ELR (cell line): ENCODE results near the gene NAIF1.
"Not testable (repeated sequence)": the region's sequence is repeated elsewhere in the genome, so short reads cannot be mapped to it uniquely, and the experiment has no call there.

ENCODE experiments used
- DNase-seq: peaks from one replicate; pipeline ENCODE4 v3.0.0-alpha.2; 2015; ENCODE audit warnings: low read depth

NAIF1 gene

GRCh38 chr9:128084746-128085145, 17.6 kb upstream of the NAIF1 start:
- DNase-seq = no peak

- no peak for DNase-seq
Observed at GRCh38 chr9:128082151-128082550, 15.0 kb upstream of the NAIF1 start.

GRCh38 chr9:128081056-128081455, 13.9 kb upstream of the NAIF1 start:
- peak; percentile 39 for DNase-seq

DNA sequence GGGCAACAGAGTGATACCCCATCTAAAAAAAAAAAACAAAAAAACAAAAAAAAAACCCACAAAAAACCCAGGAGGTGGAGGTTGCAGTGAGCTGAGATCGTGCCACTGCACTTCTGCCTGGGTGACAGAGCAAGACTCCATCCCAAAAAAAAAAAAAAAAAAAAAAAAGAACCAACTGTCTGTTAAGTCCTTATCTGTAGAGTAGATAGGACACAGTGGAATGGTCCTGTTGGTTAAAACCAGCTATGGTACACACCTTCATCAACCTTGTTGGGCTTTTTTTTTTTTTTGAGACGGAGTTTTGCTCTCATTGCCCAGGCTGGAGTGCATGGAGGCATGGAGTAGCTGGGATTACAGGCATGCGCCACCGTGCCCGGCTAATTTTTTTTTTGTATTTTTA, 13.1 kb upstream of the NAIF1 start:
- DNase-seq = no peak

GRCh38 chr9:128078504-128079434, 11.6 kb upstream of the NAIF1 start:
- DNase-seq = peak; percentile 63

DNA sequence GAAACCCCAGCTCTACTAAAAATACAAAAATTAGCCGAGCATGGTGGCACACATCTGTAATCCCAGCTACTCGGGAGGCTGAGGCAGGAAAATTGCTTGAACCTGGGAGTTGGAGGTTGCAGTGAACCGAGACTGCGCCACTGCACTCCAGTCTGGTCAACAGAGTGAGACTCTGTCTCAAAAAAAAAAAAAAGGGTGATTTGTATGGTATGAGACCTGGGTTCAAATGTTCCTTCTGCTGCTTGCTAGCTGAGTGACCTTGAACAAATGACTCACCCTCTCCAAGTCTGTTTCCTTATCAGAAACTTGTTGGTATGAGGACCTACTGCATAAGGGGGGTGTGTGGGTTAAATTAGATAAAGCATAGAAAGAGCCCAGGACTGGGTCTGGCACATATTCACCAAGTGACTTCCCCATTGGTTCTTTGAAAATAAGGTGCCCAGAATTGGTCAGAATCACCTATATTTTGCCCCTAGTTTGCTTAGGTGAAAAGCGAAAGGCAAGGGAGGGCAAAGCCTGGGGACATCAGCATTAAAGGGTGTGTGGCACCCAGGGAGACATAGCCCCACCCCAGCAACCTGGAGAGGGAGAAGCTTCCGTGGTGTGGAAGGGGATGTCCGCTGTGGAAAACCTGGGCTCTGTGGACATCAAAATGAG, 10.9 kb upstream of the NAIF1 start:
- DNase-seq = no peak

DNA sequence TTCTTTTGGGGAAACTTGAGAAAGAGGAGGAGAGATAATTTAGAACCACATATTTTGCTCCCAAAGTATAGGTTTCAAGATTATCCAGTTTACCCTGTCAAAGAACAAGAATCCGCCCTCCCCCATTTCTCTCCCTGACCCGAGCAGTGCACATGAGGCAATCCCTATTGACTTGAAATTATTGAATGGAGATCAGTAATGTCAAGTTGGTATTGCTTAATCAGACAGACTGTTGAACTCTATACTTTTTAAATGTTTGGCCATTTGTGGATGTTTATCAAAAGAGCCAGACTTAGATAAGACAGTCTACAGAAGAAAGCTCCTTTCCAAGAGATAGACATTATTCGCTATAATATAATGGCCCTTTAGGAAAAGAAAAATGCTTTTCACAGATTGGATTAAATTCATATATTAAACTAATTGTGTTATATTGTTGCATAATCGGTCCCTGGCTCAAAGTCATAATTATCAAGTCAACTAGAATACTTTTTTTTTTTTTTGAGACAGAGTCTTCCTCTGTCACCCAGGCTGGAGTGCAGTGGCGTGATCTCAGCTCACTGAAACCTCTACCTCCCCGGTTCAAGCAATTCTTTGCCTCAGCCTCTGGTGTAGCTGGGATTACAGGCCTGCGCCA, 6.2 kb upstream of the NAIF1 start:
- no peak for DNase-seq

DNA sequence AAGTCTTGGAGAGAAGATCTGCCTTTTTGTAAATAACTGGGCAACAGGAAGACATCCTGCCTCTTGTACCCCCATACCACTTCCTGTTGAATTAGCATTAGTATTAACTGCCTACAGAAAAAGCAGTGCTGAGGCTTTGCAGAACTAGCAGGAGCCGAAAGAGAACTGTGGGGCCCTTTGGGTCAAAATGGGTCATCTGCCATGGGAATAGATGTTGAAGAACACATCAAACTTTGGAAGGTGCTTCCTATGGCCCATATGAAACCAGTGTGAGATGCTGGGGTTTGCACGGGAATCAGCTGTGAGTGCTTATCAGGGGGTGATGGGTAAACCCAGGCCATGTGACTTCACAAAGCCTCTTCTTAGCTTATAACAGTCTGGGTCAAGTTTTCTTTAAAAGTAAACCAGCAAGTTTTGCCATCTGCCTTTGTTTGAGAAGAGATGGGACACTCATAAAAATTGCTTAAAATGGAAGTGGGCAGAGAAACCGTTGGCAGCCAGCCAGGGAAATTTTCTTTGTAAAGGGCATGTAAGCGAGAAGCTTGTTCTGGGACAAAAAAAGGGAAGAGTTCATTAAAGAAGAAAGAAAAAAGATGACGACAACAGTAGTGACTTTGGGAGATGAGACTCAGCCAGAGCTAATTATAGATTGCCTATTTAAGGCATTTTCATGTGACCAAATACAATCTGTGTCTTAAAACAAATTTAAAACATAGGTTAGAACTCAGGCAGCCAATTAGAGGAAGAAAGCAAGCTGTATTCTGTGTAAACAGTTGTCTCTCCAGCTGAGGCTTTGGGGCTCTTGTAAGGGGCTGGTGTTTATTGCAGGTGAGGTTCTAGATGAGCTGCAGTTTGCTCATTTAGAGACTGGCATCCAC, 5.3 kb upstream of the NAIF1 start:
- DNase-seq = peak; percentile 35

- not testable (repeated sequence) for DNase-seq
Observed at GRCh38 chr9:128071475-128071874, 4.4 kb upstream of the NAIF1 start.

- no peak for DNase-seq
Observed at GRCh38 chr9:128070874-128071273, 3.8 kb upstream of the NAIF1 start.

- peak; percentile 46 for DNase-seq
Observed at GRCh38 chr9:128068386-128069205, 1.5 kb upstream of the NAIF1 start.

DNA sequence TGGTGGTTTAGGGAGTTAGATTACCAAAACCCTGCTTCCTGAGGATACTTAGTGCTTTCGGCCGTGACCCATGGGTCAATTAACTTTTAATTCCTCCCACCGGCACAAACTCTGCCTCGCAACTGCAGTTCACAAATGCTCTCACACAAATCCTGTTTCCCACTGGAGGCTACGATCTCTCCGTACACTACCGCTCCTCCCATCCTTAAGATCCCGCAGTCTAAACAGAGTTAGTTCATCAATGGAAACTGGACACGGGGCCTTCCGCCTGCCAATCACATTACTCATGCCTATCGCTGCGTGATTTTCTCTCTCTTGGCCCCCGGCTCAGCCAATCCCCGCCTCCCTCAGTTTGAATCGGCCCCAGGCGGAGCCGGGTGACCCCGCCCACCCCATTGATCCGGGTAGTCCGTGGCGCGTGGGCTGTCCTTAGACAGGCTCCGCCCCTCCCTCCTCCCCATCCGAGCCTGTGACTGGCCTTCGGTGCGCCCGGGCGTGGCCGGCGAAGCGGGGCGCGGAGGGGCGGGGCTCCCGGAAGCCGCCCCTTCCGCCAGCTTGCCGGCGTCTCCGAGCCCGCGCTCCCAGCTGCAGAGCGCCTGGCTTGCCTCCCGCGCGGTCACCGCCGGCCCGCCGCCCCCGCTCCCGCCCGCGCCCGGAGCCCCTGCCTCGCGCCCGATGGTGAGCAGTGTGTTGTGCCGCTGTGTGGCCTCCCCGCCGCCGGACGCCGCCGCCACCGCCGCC, 695 bp upstream of the NAIF1 start, which contains the start of gene SLC25A25:
TSS of gene SLC25A25 (plus strand) at position 588 of the 741 bp plus-strand sequence. CDS start at position 676, 88 bp downstream.
- peak; percentile 99 for DNase-seq

GRCh38 chr9:128065907-128066712, 1.0 kb downstream of the NAIF1 start:
- DNase-seq = no peak

- DNase-seq = no peak
Observed at GRCh38 chr9:128062846-128063831, 4.0 kb downstream of the NAIF1 start.

- DNase-seq = no peak
Observed at GRCh38 chr9:128062279-128062678, 4.8 kb downstream of the NAIF1 start.

DNA sequence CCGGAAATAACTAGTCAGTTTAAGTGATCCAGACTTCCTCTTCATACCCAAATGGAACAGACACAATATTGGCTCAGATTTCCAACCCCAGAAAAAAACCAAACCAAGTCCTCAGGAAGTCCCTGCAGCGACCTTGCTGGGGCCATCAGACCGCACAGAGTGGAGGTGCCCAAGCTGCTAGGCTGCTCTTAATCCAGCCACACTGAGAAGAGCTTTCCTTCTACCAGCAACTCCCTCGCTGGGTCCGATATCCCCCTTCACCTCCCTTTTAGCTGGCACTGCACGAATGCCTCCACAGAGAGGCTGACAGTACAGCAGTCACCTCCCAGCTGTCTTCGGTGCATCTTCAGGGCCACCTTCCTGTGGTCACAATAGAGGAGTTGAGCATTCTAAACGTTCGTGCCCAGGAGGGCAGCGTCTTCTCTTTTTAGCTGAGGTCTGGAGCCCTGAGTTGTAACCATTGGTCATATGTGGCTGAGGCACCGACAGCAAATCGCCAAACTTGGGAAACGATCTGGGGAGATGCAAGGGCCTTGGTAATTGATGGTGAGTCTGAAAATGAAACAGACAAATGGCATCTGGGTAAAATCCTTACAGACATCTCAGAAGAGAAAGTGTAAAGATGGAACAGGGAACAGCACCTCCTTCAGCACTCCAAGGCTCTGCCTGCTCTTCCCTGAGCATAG, 5.7 kb downstream of the NAIF1 start:
- DNase-seq = no peak

GRCh38 chr9:128059365-128059983, 7.6 kb downstream of the NAIF1 start:
- DNase-seq = no peak
